HG03460 (cell line): ENCODE results near the gene NPY.
"Not testable (repeated sequence)": the region's sequence is repeated elsewhere in the genome, so short reads cannot be mapped to it uniquely, and the experiment has no call there.

Source experiments
- ATAC-seq: cut with Tn5 transposase; IDR thresholded peaks from one replicate; pipeline ENCODE4 v1.9.1; 2021; ENCODE audit not compliant: unreplicated experiment

NPY gene

GRCh38 chr7:24283897-24284698 is at the start of gene NPY:
NPY (plus strand) TSS chr7:24284190; CDS start chr7:24285241, 1,051 bp downstream.
- no peak for ATAC-seq

GRCh38 chr7:24239260-24239659 is 44.7 kb upstream of the NPY start:
- ATAC-seq: no peak

GRCh38 chr7:24241206-24241605 is 42.8 kb upstream of the NPY start:
- no peak for ATAC-seq

- ATAC-seq: no peak
Measured at GRCh38 chr7:24244554-24244953, 39.4 kb upstream of the NPY start.

DNA sequence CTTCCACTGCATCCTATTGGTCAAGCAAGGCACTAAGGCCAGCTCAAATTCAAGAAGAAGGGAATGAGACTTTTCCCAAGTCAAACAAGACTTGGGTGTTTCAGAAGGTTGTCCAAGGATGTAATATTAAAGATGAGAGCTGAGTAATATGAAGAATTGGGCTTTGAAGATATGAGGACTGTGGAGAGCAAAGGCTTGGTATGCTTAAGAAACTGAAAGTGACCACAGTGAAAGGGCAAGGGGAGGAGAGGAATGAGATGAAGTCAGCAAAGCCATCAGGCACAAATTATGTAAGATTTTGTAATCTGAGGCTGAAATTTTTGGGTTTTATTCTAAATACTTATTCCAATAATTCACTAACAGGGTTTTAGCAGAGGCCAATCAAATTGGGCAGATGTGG is 38.6 kb upstream of the NPY start:
- peak; percentile 94 for ATAC-seq

- no peak for ATAC-seq
Measured at GRCh38 chr7:24249266-24249665, 34.7 kb upstream of the NPY start.

DNA sequence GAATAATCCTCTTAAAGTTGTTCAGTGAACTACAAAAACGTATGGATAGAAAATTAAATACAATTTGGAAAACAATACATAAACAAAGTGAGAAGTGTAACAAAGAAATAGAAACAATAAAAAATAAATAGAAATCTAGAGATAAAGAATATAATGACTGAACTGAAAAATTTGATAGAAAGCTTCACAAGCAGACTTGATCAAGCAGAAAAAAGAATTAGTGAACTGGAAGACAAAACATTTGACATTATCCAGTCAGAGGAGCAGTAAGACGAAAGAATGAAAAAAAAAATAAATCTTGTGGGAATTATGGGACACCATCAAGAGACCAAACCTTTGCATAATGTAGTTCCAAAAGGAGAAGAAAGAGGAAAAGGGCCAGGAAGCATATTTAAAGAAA is 32.4 kb upstream of the NPY start:
- ATAC-seq: no peak

DNA sequence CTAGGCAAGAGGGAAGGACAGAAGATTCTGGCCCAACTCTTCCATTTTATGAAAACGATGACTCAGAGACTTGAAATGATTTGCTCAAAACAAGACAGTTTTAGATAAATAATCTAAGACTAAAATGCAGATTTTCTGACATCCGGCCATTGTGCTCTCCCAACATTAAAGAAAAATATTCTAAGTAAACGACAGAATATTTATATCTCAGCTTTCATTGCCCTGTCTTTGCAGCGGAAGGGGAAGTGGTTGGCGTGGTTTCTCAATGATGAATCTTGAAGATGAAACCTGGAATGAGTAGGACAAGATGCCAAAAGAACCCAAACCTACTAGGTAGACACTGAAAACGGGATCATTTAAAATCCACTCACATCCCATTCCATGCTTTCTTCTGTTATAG is 28.9 kb upstream of the NPY start:
- no peak for ATAC-seq

DNA sequence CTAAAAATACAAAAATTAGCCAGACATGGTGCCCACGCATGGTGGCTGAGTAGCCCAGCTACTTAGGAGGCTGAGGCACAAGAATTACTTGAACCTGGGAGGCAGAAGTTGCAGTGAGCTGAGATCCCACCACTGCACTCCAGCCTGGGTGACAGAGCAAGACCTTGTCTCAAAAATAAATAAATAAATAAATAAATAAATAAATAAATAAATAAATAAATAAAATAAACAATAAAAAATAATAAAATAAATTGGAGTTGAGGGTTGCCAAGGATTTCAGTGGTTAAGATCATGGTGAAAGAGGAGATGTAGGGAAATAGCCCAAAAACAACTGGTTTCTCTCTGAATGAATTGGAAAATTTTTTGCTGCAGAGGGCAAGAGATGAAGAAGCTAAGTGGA is 25.7 kb upstream of the NPY start:
- ATAC-seq: not testable (repeated sequence)

- no peak for ATAC-seq
Measured at GRCh38 chr7:24271938-24272337, 12.1 kb upstream of the NPY start.

DNA sequence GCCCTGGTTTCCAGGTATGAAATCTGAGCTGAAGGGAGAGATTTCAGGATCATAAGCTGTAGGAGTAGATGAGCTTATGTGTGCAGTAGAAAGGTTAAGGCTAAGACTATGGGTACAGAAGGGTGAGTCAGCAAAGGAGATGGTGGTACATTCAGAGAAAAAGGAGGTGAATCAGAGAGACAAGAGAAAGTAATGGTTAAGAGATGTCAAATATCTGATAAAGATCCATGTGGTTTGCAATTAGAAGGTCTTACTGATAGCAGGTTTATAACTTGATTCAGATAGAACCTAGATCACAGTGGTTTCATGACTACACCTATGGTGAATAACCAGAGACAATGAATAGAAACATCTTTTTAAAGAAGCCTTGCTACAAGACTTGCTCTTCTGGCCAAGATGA is 4.5 kb upstream of the NPY start:
- no peak for ATAC-seq

- ATAC-seq: no peak
Measured at GRCh38 chr7:24283554-24283896, 465 bp upstream of the NPY start.

DNA sequence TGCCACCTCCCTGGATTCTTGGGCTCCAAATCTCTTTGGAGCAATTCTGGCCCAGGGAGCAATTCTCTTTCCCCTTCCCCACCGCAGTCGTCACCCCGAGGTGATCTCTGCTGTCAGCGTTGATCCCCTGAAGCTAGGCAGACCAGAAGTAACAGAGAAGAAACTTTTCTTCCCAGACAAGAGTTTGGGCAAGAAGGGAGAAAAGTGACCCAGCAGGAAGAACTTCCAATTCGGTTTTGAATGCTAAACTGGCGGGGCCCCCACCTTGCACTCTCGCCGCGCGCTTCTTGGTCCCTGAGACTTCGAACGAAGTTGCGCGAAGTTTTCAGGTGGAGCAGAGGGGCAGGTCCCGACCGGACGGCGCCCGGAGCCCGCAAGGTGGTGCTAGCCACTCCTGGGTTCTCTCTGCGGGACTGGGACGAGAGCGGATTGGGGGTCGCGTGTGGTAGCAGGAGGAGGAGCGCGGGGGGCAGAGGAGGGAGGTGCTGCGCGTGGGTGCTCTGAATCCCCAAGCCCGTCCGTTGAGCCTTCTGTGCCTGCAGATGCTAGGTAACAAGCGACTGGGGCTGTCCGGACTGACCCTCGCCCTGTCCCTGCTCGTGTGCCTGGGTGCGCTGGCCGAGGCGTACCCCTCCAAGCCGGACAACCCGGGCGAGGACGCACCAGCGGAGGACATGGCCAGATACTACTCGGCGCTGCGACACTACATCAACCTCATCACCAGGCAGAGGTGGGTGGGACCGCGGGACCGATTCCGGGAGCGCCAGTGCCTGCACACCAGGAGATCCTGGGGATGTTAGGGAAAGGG is 913 bp downstream of the NPY start:
- ATAC-seq: no peak

DNA sequence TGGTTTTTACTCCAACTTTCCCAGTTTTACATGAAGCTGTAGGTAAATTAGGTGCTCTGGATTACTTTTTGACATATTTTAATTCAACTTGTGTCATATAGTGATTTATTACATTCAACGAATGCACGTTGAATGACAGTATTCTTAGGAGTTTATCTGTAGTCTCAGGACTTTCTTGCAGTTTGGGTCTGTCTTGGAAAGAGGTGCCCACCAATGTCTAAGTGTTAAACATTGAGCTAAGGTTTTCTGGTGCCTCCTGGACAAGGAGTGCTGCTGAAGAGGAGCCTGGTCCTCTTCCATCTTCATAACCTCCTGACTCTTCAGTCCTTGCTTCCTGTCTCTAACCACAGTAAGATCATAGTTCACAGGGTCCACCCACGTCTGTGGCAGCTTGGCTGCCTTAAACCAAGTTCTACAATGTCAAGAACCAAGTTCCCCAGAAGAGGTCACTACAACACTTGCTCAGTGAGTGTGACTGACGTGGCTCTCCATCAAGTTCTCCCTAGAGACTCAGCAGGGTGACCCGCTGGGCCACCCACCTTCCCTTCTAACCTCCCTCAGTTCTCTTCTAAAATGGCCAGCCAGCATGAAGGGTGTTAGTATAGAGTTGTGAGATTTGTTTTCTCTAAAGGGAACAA is 6.1 kb downstream of the NPY start:
- peak; percentile 98 for ATAC-seq

DNA sequence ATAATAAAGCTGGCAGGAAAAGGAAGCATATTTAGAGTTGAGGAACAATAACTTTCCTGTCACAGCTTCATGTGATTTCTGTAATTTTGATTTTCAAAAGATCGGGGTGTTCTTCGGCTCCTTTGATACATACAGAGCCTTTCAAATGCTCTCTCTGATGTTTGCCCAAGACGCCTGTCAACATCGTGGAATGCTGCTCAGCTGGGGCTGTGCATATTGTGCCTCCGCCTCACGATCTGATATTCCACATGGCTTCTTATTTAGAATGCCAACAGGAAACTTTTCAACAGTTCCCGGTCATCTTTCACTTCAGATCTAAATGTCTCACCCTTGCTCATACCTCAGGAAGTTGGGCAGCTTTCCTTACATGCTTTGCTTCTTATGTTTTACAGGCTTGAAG is 7.3 kb downstream of the NPY start:
- no peak for ATAC-seq

- no peak for ATAC-seq
Measured at GRCh38 chr7:24297362-24297761, 13.4 kb downstream of the NPY start.

GRCh38 chr7:24298696-24299095 is 14.7 kb downstream of the NPY start:
- ATAC-seq: no peak

GRCh38 chr7:24299192-24299591 is 15.2 kb downstream of the NPY start:
- no peak for ATAC-seq

DNA sequence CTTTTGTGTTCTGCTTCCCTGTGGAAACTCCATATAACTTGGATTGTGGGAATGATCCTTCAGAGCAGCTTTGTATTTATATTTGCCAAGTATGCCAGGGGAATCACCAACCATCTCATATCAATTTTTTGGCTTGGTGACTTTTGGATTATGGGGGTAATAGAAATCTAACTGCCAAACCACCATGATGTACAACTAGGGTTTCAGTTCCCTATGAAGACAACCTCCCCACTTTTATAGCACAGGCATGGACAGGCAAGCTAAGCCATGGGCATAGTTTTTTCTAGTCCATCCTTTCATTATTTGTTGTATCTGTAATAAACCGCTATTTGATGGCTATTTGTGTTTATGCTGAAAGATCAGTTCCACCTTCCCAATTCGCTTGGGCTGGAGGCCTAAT is 17.7 kb downstream of the NPY start:
- no peak for ATAC-seq

DNA sequence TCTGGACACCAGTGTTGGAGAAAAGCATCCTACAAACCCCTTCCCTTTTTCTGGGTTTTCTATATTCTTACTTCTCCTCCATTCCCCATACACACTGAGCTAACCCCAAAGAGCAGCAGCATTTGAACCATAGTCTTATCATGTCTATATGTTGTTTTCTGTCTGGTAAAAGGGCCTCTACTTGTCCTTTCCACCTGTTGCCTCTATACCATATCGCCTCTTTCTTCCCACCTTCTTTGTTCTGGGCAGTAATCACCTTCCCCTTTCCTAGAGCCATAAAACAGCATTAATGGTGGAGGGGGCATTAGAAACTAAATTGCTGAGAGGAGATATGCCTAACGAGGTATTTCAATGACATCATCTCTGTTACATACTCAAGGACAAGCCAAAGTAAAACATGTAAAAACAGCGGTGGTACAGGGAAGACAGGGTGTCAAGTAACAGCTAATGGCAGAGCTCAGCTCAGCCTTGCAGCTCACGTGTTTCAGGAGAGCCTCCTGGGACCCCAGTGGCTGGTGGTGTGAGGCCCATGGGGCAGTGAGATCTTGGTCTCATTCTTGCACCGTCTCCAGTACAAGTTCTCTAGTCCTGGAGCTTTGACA is 20.6 kb downstream of the NPY start:
- ATAC-seq: no peak

DNA sequence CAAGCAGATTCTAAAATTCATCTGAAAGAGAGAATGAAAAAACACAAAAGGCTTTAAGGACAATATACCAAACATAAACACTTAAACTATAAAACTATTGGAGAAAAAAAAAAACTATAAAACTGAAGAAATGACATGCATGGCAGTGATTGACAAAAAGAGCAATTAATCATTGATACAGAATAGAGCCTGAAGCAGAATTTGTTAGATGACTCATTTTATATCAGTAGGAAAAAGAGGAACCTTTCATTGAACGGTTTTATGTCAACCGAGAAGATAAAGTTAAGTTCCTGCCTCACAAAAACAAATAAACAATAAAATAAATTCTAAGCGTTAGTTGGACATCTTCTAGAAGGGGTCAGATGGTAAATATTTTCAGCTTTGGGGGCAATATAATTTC is 23.3 kb downstream of the NPY start:
- ATAC-seq: no peak

DNA sequence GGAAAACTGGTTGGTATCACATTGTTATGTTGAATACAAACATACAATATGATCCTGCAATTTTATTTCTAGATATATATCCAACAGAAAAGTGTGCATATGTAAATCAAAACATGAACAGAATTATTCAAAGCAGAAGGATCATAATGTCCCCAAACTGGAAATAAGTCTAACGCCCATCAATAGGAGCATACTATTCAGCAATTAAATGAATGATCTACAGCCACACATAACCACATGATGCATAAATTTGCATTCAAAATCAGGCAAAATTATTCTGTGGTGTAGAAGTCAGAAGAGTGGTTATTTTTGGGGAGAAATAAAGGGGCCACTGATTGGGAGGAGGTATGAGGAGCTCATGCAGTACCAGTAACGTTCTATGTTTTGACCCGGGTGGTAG is 28.6 kb downstream of the NPY start:
- ATAC-seq: no peak
